Omental fat pad (tissue), 4 donors: ENCODE data around the gene CYP19A1. TPM values are rescaled to one million over a fixed set of nuclear protein-coding genes. Genes with fewer than 3 reads are reported as not detected.

Experiments
- ATAC-seq: fragments of 150-250 bp; one replicate; pipeline ENCODE4 v1.9.1; 2016; ENCODE audit warnings: mild to moderate bottlenecking, moderate library complexity; ENCODE audit not compliant: low FRiP score
- DNase-seq: peaks from one replicate; pipeline ENCODE4 v3.0.0-alpha.2; 2019; ENCODE audit warnings: low spot score
- total RNA-seq, 4 donors: library from RNA; depleted of rRNA; stranded (reverse); fragments of >200 nt; gene quantifications; one replicate each; pipeline ENCODE4 v1.1.0, GENCODE V29; 2016
- TF ChIP-seq, protein P1 (sequence below), 3 donors: fragments of 450-650 bp; IDR thresholded peaks; one replicate each; pipeline ENCODE4 v1.5.1; 2016 to 2017; ENCODE audit warnings: antibody characterized with exemption in 3 of 3, mild to moderate bottlenecking in 3 of 3, moderate library complexity in 2 of 3

The CYP19A1 gene
- total RNA-seq, 4 donors from 2014 or later = 1.5 to 16.2 (median 6.8) TPM; not detected in 1

- no peak for ATAC-seq
- DNase-seq = no peak
- TF ChIP-seq, protein P1, sequence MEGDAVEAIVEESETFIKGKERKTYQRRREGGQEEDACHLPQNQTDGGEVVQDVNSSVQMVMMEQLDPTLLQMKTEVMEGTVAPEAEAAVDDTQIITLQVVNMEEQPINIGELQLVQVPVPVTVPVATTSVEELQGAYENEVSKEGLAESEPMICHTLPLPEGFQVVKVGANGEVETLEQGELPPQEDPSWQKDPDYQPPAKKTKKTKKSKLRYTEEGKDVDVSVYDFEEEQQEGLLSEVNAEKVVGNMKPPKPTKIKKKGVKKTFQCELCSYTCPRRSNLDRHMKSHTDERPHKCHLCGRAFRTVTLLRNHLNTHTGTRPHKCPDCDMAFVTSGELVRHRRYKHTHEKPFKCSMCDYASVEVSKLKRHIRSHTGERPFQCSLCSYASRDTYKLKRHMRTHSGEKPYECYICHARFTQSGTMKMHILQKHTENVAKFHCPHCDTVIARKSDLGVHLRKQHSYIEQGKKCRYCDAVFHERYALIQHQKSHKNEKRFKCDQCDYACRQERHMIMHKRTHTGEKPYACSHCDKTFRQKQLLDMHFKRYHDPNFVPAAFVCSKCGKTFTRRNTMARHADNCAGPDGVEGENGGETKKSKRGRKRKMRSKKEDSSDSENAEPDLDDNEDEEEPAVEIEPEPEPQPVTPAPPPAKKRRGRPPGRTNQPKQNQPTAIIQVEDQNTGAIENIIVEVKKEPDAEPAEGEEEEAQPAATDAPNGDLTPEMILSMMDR (IDR thresholded peaks at IDR 0.05) = no peak
Observed at GRCh38 chr15:51212239-51212638, 126.2 kb downstream of the CYP19A1 start.

GRCh38 chr15:51205050-51205975 lies 133.1 kb downstream of the CYP19A1 start:
- ATAC-seq (no peak), DNase-seq (no peak)
- TF ChIP-seq, protein P1 (IDR thresholded peaks at IDR 0.05) = no peak

- TF ChIP-seq, protein P1 (IDR thresholded peaks at IDR 0.05) = no peak
- DNase-seq (no peak), ATAC-seq (no peak)
Observed at GRCh38 chr15:51203797-51204196, 134.6 kb downstream of the CYP19A1 start.

GRCh38 chr15:51202783-51203182 lies 135.6 kb downstream of the CYP19A1 start:
- DNase-seq = no peak
- TF ChIP-seq, protein P1 (IDR thresholded peaks at IDR 0.05) = no peak
- ATAC-seq = no peak

- ATAC-seq (no peak), DNase-seq (no peak)
- TF ChIP-seq, protein P1 (IDR thresholded peaks at IDR 0.05) = no peak
Observed at GRCh38 chr15:51201581-51201980, 136.8 kb downstream of the CYP19A1 start.

- TF ChIP-seq, protein P1 (IDR thresholded peaks at IDR 0.05) = no peak
- ATAC-seq = no peak
- no peak for DNase-seq
Observed at GRCh38 chr15:51200792-51201191, 137.6 kb downstream of the CYP19A1 start.

DNA sequence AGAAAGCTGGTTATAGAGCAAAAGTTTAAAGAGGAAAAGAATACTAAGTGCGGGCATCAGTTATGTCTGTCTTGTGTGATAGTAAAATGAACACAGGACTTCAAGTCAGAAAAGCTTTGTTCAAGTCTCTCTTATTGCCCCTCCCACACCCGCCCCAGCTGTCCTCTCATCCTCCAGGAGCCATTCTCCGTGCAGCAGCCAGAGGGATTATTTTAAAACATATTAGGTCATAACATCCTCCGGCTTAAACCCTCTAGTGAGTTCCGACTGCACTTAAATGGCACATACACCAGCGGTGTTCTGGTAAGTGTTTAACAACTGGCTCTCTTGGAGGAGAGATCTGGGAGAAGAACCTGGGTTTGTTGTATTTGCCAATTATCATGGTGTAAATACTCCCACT lies 138.9 kb downstream of the CYP19A1 start:
- TF ChIP-seq, protein P1 (IDR thresholded peaks at IDR 0.05) = no peak
- DNase-seq (no peak), ATAC-seq (no peak)
